ENCODE data around the gene TOR2A.

DNA sequence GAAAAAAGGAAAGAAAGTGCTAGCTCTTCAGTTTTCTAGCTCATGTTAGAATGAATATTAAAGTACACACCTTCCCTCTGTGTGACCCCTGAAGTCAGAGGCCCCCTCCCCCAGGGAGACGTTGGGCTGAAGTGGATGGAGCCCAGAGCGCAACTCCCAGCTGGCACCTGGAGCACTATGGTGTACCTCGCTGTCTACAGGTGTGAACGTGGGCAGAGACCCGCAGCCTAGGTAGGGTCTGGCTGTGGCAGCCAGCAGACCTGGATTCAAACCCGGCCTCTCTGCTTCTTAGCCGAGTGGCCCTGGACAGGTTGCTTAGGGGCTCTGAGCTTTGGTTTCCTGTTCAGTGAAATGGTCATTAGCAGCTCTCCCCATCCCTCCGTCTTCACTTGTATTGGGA lies 6.3 kb downstream of the TOR2A start:
- TF ChIP-seq, protein P1, sequence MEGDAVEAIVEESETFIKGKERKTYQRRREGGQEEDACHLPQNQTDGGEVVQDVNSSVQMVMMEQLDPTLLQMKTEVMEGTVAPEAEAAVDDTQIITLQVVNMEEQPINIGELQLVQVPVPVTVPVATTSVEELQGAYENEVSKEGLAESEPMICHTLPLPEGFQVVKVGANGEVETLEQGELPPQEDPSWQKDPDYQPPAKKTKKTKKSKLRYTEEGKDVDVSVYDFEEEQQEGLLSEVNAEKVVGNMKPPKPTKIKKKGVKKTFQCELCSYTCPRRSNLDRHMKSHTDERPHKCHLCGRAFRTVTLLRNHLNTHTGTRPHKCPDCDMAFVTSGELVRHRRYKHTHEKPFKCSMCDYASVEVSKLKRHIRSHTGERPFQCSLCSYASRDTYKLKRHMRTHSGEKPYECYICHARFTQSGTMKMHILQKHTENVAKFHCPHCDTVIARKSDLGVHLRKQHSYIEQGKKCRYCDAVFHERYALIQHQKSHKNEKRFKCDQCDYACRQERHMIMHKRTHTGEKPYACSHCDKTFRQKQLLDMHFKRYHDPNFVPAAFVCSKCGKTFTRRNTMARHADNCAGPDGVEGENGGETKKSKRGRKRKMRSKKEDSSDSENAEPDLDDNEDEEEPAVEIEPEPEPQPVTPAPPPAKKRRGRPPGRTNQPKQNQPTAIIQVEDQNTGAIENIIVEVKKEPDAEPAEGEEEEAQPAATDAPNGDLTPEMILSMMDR (IDR thresholded peaks at IDR 0.05): no peak
- TF ChIP-seq POLR2AphosphoS5 (IDR thresholded peaks at IDR 0.05): no peak
- TF ChIP-seq POLR2A (IDR thresholded peaks at IDR 0.05): no peak
